RKO (cell line): ENCODE results near the gene HMG20B.
A peak's percentile ranks its signal among the peaks of the same experiment; 100 is the strongest.
"Not testable (repeated sequence)": the region's sequence is repeated elsewhere in the genome, so short reads cannot be mapped to it uniquely, and the experiment has no call there.

ENCODE experiments used
- DNase-seq: peaks from one replicate; pipeline ENCODE4 v3.0.0-alpha.2; 2016; ENCODE audit warnings: low spot score

HMG20B gene

GRCh38 chr19:3584036-3584802 is 11.5 kb downstream of the HMG20B start:
- DNase-seq = not testable (repeated sequence)

DNA sequence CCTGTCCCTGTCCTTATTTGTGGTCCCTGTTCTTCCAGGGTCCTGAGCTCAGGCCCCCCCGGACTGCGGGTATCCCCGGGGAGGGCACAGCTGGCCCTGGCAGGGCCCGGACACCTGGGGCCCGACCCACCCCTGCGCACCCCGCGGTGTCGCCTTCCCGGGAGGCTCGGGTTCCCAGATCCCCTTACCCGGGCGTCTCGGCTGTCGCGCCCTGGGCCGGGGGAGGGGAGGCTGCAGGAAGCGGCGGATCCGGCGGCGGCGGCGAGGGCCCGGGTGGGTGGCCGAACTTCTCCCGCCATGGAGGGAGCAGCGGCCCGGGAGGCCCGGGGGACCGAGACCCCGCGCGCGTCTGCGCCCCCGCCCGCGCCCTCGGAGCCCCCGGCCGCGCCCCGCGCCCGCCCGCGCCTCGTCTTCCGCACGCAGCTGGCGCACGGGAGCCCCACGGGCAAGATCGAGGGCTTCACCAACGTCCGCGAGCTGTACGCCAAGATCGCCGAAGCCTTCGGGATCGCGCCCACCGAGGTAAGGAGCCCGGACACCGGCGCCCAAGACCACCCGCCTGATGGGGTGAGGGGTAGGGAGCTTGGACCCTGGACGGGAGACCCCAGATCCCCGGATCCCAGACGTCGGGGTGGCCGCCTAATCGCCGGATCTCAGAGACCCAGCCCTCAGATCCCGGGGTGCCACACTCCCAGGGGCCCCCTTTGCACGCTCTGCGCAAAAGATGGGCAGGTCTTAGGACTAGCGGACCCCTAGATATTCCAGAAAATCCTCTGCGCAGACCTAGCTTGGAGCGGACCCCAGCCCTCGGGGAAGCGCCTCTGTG is 12.8 kb downstream of the HMG20B start, which contains the start of gene GIPC3:
GIPC3 (plus strand) TSS at position 178 of the 826 bp plus-strand sequence; CDS start at position 298, 120 bp downstream.
- no peak for DNase-seq

- DNase-seq = no peak
Observed at GRCh38 chr19:3586127-3586626, 13.4 kb downstream of the HMG20B start.

DNA sequence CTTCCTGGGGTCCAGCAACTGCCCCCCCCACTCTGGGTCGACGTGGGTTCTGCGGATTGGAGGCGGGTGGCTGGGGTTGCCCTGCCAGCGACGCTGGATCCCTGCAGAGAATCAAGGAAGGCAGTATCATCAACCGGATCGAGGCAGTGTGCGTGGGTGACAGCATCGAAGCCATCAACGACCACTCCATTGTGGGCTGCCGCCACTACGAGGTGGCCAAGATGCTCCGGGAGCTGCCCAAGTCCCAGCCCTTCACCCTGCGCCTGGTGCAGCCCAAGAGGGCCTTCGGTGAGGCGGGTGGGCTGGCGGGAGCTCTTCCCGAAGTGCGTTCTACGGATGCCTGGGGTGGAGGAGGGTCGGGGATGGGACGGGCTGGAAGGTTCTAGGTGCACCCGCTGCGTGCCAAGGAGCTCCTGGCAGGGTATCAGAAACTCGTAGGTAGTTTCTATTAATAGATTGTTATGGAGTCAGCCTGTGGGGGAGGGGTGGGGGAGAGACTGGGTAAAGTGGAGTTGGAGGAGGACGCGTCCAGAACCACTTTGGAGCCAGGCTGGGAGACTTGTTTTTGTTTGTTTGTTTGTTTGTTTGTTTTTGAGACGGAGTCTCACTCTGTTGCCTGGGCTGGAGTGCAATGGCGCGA is 14.1 kb downstream of the HMG20B start:
- no peak for DNase-seq

- no peak for DNase-seq
Observed at GRCh38 chr19:3589439-3589838, 16.7 kb downstream of the HMG20B start.

GRCh38 chr19:3589949-3590348 is 17.2 kb downstream of the HMG20B start:
- DNase-seq = no peak

DNA sequence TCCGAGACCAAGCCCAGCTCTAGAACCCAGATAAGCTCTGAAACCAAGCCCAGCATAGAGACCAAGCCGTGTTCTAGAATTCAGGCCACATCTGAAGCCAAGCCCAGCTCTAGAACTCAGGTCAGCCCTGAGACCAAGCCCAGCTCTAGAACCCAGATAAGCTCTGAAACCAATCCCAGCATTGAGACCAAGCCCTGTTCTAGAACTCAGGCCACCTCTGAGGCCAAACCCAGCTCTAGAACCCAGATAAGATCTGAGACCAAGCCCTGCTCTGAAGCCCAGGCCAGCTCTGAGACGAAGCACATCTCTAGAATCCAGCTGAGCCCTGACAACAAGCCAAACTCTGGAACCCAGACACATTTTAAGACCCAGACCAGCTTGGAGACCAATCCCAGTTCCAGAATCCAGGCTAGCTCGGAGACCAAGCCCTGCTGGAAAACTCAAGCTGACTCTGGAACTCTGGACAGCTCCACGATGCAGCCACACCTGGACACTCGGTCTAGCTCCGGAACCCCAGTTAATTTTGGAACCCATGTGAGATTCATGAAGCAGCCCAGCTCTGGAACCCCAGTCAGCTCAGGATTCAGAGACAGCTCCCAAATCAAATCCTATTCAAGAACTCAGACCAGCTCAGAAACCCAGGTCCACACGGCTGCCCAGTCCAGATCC is 18.4 kb downstream of the HMG20B start:
- DNase-seq = no peak

DNA sequence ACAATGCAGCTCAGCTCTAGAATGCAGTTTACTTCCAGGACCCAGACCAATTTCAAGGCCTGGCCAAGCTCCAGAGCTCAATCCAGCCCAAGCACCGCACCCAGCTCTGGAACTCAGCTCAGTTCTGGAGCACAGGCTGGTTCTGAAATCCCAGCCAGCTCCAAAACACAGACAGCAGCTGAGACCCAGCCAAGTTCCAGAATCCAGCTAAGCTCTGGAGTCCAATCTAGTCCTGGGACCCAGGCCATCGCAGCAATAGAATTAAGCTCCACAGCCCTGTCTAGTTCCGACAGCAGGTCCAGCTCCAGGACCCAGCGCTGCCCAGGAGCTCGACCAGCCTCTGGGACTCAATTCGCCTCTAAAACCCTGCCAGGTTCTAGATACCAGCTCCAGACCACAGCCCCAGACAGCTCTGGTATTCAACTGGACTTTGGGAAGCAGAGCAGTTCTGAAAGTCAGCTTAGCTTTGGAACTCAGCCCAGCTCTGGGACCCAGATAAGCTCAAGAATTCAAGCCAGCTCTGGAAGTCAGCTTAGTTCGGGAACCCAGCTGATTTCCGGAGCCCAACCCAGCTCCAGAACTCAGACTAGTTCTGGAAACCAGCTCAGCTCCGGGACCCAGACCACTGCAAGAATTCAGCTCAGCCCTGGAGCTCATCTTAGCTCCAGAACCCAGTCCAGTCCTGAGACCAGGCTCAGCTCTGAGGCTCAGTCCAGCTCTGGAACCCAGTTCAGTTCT is 19.3 kb downstream of the HMG20B start:
- DNase-seq = no peak

- DNase-seq = no peak
Observed at GRCh38 chr19:3593156-3593555, 20.4 kb downstream of the HMG20B start.

DNA sequence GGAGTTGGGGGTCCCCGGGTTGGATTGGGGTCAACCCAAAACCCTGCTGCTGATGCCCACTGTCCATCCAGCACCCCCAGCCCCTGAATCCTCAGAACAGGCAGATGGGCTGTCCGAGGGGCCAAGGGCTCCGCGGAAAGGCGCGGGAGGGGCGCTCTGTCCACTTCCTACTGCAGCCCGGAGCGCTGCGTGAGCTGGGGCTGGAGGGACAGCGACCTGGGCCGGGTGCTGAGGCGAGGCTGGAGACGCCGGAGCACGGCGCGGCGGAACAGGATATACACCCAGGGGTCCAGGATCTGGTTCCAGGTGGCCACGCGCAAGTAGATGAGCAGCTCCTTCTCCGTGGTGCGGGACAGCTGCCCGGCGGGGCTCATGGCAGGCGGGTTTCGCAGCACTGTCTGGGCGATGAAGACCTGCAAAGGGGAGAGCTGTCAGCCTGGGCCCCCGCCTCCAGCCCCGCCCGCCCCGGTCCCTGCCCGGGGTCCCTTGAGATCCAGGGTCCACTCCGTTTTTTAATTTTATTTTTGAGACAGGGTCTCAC is 22.8 kb downstream of the HMG20B start:
- no peak for DNase-seq

GRCh38 chr19:3599776-3600187 is 27.0 kb downstream of the HMG20B start:
- no peak for DNase-seq

DNA sequence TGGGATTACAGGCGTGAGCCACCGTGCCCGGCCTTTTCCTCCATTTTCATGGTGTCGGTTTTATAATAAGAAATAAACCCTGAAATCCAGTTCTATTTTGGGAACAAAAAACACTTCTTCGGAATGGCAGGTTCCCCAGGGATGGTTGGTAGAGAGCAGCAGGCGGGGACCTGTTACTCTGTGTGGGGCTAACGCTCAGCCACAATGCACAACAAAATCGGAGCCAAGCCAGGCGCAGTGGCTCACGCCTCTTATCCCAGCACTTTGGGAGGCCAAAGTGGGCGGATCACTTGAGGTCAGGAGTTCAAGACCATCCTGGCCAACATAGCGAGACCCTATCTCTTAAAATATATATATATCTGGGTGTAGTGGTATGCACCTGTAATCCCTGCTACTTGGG is 28.3 kb downstream of the HMG20B start:
- DNase-seq = no peak

- DNase-seq = no peak
Observed at GRCh38 chr19:3603121-3603811, 30.5 kb downstream of the HMG20B start.

GRCh38 chr19:3604227-3604986 is 31.7 kb downstream of the HMG20B start:
- DNase-seq = no peak

DNA sequence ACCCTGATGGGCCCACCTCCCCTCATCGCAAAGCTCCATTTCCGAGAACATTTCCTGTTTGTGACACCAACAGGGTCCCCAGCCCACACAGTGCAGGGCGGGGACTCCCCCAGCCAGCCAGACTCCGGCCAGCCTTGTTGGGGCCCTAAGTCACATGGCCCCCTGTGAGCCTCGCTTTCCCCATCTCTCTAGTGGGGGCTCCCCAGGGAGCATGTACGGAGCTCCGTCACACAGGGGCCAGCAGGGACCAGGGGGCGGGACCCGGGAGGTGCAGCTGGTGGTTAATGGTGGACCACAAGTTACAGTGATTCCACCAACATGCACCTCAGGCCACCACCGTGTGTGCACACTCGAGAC is 32.2 kb downstream of the HMG20B start:
- DNase-seq = no peak

- DNase-seq = no peak
Observed at GRCh38 chr19:3605361-3605760, 32.6 kb downstream of the HMG20B start.

- no peak for DNase-seq
Observed at GRCh38 chr19:3605770-3606169, 33.0 kb downstream of the HMG20B start.

DNA sequence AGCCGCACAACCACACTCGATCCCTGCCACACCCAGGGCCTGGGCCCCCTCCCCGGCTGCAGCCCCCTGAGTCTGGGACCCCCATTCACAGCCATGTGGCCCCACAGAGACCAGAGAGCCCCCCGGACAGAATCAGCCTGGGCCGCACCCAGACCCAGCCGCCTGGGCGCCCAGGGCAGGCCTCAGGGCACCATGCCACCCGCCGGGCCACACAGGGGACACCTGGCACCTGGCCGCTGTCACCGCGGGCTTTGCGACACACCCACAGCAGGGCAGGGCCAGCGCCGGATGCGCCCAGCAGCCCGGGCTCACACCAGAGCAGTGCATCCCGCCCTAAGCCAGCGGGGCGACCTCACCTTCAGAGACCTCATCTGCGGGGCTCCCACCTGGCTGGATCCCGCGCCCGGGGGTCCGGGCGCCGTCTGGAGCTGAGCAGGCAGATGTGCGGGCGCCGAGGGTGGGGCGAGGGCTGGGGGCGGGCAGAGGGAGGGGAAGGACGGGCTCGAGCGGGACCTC is 33.5 kb downstream of the HMG20B start:
- peak; percentile 37 for DNase-seq

DNA sequence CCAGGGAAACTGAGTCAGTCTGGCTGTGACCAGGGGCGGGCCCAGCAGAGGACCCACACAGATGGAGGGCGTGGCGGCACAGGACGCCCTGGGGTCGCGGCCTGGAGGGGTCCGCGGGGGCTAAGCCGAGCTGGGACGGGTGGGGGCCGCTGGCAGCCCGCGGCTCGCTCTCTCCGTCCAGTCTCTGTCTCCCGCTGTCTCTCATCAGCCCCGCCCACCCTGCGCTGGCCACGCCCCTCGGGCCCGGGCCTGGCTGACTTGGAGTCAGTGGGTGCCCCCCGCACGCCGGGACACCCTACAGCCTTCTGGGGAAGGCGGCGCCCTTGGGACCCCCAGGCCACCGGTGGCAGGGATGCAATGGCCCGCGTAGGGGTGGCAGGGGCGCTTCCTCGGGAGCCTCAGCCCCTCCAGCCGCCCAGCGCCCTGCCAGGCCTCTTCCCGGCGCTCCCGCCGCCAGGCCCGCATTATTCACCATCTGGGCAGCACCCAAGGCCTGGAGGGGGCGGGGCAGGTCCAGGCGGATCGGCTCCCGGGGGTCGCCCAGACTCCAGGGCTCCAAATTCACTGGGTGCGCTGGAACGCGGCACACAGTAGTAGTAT is 34.0 kb downstream of the HMG20B start, which contains the start of gene TBXA2R:
TBXA2R (minus strand) TSS at position 186 of the 600 bp plus-strand sequence. CDS start 6,241 bp downstream, outside the sequence.
- peak; percentile 66 for DNase-seq
